H9 (cell line): ENCODE results near the gene PLA2G15. TPM values are rescaled to one million over a fixed set of nuclear protein-coding genes. Genes with fewer than 3 reads are reported as not detected.

ENCODE experiments used
- DNase-seq: peaks from one replicate; pipeline ENCODE4 v3.0.0-alpha.2; 2017
- H2AFZ ChIP-seq: one replicate; pipeline ENCODE4 v1.6.1; 2013; ENCODE audit warnings: mild to moderate bottlenecking, low read length, control low read depth, moderate library complexity
- H2AK5ac ChIP-seq: 2 replicates; pipeline ENCODE4 v1.6.1; 2013; ENCODE audit warnings: low read length, control low read depth, mixed read lengths; ENCODE audit not compliant: insufficient read length
- H2BK120ac ChIP-seq: one replicate; pipeline ENCODE4 v1.6.1; 2013; ENCODE audit warnings: low read depth, mild to moderate bottlenecking, low read length, control low read depth, inconsistent platforms; ENCODE audit not compliant: poor library complexity, severe bottlenecking
- H2BK12ac ChIP-seq: 2 replicates; pipeline ENCODE4 v1.6.1; 2013; ENCODE audit warnings: low read length, control low read depth, mixed read lengths, low read depth; ENCODE audit not compliant: insufficient read length
- H2BK15ac ChIP-seq: 2 replicates; pipeline ENCODE4 v1.6.1; 2013; ENCODE audit warnings: low read depth, low read length, control low read depth
- H2BK20ac ChIP-seq: one replicate; pipeline ENCODE4 v1.6.1; 2013; ENCODE audit warnings: low read depth, mild to moderate bottlenecking, low read length, control low read depth, inconsistent platforms; ENCODE audit not compliant: poor library complexity, severe bottlenecking
- H2BK5ac ChIP-seq: 2 replicates; pipeline ENCODE4 v1.6.1; 2013; ENCODE audit warnings: low read length, control low read depth, mixed read lengths; ENCODE audit not compliant: insufficient read length
- H3K14ac ChIP-seq: 2 replicates; pipeline ENCODE4 v1.6.1; 2013; ENCODE audit warnings: low read length, control low read depth; ENCODE audit not compliant: insufficient read depth
- H3K18ac ChIP-seq: 2 replicates; pipeline ENCODE4 v1.6.1; 2013; ENCODE audit warnings: low read depth, mild to moderate bottlenecking, mixed read lengths, low read length, control low read depth; ENCODE audit not compliant: insufficient read length
- H3K23ac ChIP-seq: 2 replicates; pipeline ENCODE4 v1.6.1; 2013; ENCODE audit warnings: low read length, control low read depth, mixed read lengths, low read depth; ENCODE audit not compliant: insufficient read length
- H3K23me2 ChIP-seq: 2 replicates; pipeline ENCODE4 v1.6.1; 2013; ENCODE audit warnings: low read depth, mild to moderate bottlenecking, mixed read lengths, low read length, control low read depth; ENCODE audit not compliant: insufficient read length, poor library complexity, severe bottlenecking
- H3K27ac ChIP-seq: 2 replicates; pipeline ENCODE4 v1.5.1; 2013; ENCODE audit warnings: low read length, control low read depth, mixed read lengths, low read depth; ENCODE audit not compliant: insufficient read length
- H3K27me3 ChIP-seq: 2 replicates; pipeline ENCODE4 v1.6.1; 2013; ENCODE audit warnings: low read length, control low read depth, inconsistent platforms; ENCODE audit not compliant: insufficient read depth
- H3K4ac ChIP-seq: 2 replicates; pipeline ENCODE4 v1.6.1; 2013; ENCODE audit warnings: low read depth, mild to moderate bottlenecking, control low read depth, inconsistent platforms, low read length, moderate library complexity
- H3K4me1 ChIP-seq: 2 replicates; pipeline ENCODE4 v1.6.1; 2013; ENCODE audit warnings: low read length, control low read depth, inconsistent platforms; ENCODE audit not compliant: insufficient read depth
- H3K4me2 ChIP-seq: 2 replicates; pipeline ENCODE4 v1.6.1; 2013; ENCODE audit warnings: low read length, control low read depth, mixed read lengths; ENCODE audit not compliant: insufficient read length, insufficient read depth
- H3K56ac ChIP-seq: 2 replicates; pipeline ENCODE4 v1.6.1; 2013; ENCODE audit warnings: low read depth, mild to moderate bottlenecking, mixed read lengths, low read length, control low read depth; ENCODE audit not compliant: insufficient read length
- H3K79me1 ChIP-seq: 2 replicates; pipeline ENCODE4 v1.6.1; 2013; ENCODE audit warnings: low read depth, mild to moderate bottlenecking, moderate library complexity, low read length, control low read depth, inconsistent platforms; ENCODE audit not compliant: insufficient read depth, poor library complexity, severe bottlenecking
- H3K79me2 ChIP-seq: 2 replicates; pipeline ENCODE4 v1.6.1; 2013; ENCODE audit warnings: low read length, control low read depth, inconsistent platforms; ENCODE audit not compliant: insufficient read depth
- H3K9ac ChIP-seq: 2 replicates; pipeline ENCODE4 v1.6.1; 2013; ENCODE audit warnings: low read length, control low read depth, mixed read lengths; ENCODE audit not compliant: insufficient read length; ENCODE audit errors: extremely low read depth
- H3K9me3 ChIP-seq: one replicate; pipeline ENCODE4 v1.6.1; 2013; ENCODE audit warnings: low read depth, low read length, inconsistent platforms; ENCODE audit not compliant: control insufficient read depth
- H3T11ph ChIP-seq: one replicate; pipeline ENCODE4 v1.6.1; 2013; ENCODE audit warnings: mild to moderate bottlenecking, low read length, control low read depth, inconsistent platforms
- H4K20me1 ChIP-seq: one replicate; pipeline ENCODE4 v1.6.1; 2013; ENCODE audit not compliant: control insufficient read depth, insufficient read length, insufficient read depth
- H4K5ac ChIP-seq: 2 replicates; pipeline ENCODE4 v1.6.1; 2013; ENCODE audit warnings: low read depth, mild to moderate bottlenecking, mixed read lengths, low read length, control low read depth; ENCODE audit not compliant: insufficient read length
- H4K8ac ChIP-seq: replicated peaks from 2 replicates; pipeline ENCODE4 v1.6.1; 2013; ENCODE audit warnings: low read length, control low read depth, mixed read lengths, low read depth; ENCODE audit not compliant: insufficient read length
- H4K91ac ChIP-seq: 2 replicates; pipeline ENCODE4 v1.6.1; 2013; ENCODE audit warnings: low read depth, mild to moderate bottlenecking, moderate library complexity, mixed read lengths, low read length, control low read depth; ENCODE audit not compliant: insufficient read length
- H3K27ac Mint-ChIP-seq, 3 experiments: 2 replicates in 2 of 3; 3 replicates in 1 of 3; pipeline ENCODE4 v1.8.0; 2020 to 2021; ENCODE audit warnings: mixed read lengths in 3 of 3, mild to moderate bottlenecking in 1 of 3, moderate library complexity in 1 of 3
- H3K27me3 Mint-ChIP-seq: 2 replicates; pipeline ENCODE4 v1.8.0; 2021; ENCODE audit warnings: low read depth, mild to moderate bottlenecking, moderate library complexity, mixed read lengths
- H3K36me3 Mint-ChIP-seq, 3 experiments: 2 replicates in 2 of 3; 3 replicates in 1 of 3; pipeline ENCODE4 v1.8.0; 2020 to 2021; ENCODE audit warnings: low read depth in 3 of 3, mixed read lengths in 3 of 3; ENCODE audit not compliant: insufficient read depth in 1 of 3
- H3K4me1 Mint-ChIP-seq, 2 experiments: 2 replicates each; pipeline ENCODE4 v1.8.0; 2020; ENCODE audit warnings: mixed read lengths in 2 of 2
- H3K4me3 Mint-ChIP-seq, 2 experiments: 2 replicates in 1 of 2; 3 replicates in 1 of 2; pipeline ENCODE4 v1.8.0; 2020 to 2021; ENCODE audit warnings: mild to moderate bottlenecking in 2 of 2, mixed read lengths in 2 of 2, moderate library complexity in 1 of 2
- H3K9me3 Mint-ChIP-seq, 2 experiments: 2 replicates in 1 of 2; 3 replicates in 1 of 2; pipeline ENCODE4 v1.8.0; 2020; ENCODE audit warnings: mild to moderate bottlenecking in 2 of 2, mixed read lengths in 2 of 2, moderate library complexity in 1 of 2
- CTCF ChIP-seq: fragments of 200-600 bp; sonication (generic); conservative IDR thresholded peaks from 3 replicates; pipeline ENCODE4 v1.8.0; 2021; ENCODE audit warnings: antibody characterized with exemption, mild to moderate bottlenecking
- WGBS: extraction: QIAGEN DNeasy Blood & Tissue Kit; methylation state at CpG from one replicate; pipeline ENCODE4 v1.1.7; 2013; ENCODE audit warnings: missing lambda C conversion rate, low lambda C conversion rate, mixed read lengths; ENCODE audit not compliant: insufficient read length; ENCODE audit errors: extremely low coverage; 5-methylcytosine and 5-hydroxymethylcytosine counted together
- total RNA-seq: library from RNA; stranded (reverse); gene quantifications from 2 replicates; pipeline ENCODE4 v1.2.1, GENCODE V29; 2021

Gene PLA2G15
- total RNA-seq, 1 experiment from 2014 or later: 11.0 TPM

GRCh38 chr16:68237243-68238028, 7.7 kb upstream of the PLA2G15 start:
- Mint-ChIP-seq H3K9me3 (no peaks in the 10 kb centered on the region; a peak in 1 of 5 replicates), H3K4me1 (peaks cover 29 to 33% of the 10 kb centered on the region in 2 experiments), H3K27ac (peak overlapping the region; percentile 97 to 99 (median 99); a peak in 6 of 7 replicates), H3K27me3 (peaks cover 6% of the 10 kb centered on the region), H3K4me3 (peak overlapping the region; percentile 89 to 91), H3K36me3 (peaks cover 4 to 11% (median 10%) of the 10 kb centered on the region in 3 experiments; a peak in 6 of 7 replicates)
- Histone ChIP-seq H3K4me1 (no peaks in the 10 kb centered on the region; the same call in 1 of the 2 replicates), H4K8ac (no peak overlapping the region), H2BK15ac (no peak overlapping the region), H3K27ac (peak overlapping the region; percentile 30), H3K14ac (peak overlapping the region; percentile 62), H4K5ac (no peak overlapping the region), H2BK5ac (no peak overlapping the region), H3K23ac (no peak overlapping the region), H4K20me1 (no peaks in the 10 kb centered on the region), H3K79me1 (no peaks in the 10 kb centered on the region), H2BK120ac (no peak overlapping the region), H3K9me3 (no peaks in the 10 kb centered on the region), H3T11ph (no peak overlapping the region), H2AK5ac (no peak overlapping the region), H4K91ac (peak overlapping the region; percentile 16), H3K4ac (no peak overlapping the region), H2BK20ac (no peak overlapping the region), H2AFZ (no peak overlapping the region), H3K9ac (peak overlapping the region; percentile 46), H3K23me2 (peaks cover 19% of the 10 kb centered on the region), H3K79me2 (no peaks in the 10 kb centered on the region; the same call in 1 of the 2 replicates), H3K56ac (no peak overlapping the region), H3K18ac (peak overlapping the region; percentile 55), H2BK12ac (no peak overlapping the region), H3K27me3 (no peaks in the 10 kb centered on the region), H3K4me2 (peak overlapping the region; percentile 69)
- no CpG with 5 or more reads among the region's 72 CpGs for WGBS
- TF ChIP-seq CTCF: no peak
- peak; percentile 99 for DNase-seq
